GM23338 (cell line): ENCODE results near the gene LRMDA. TPM values are rescaled to one million over a fixed set of nuclear protein-coding genes. Genes with fewer than 3 reads are reported as not detected.

Experiments used
- ATAC-seq: fragments of 200-7000 bp; cut with Tn5 transposase; 3 replicates; pipeline ENCODE4 v1.9.1; 2020
- DNase-seq: peaks from one replicate; pipeline ENCODE4 v3.0.0-alpha.2; 2015; ENCODE audit warnings: low spot score
- H2AFZ ChIP-seq: fragments of 200-600 bp; sonication (generic); 2 replicates; pipeline ENCODE4 v1.8.0; 2016; ENCODE audit warnings: antibody characterized with exemption, mild to moderate bottlenecking, moderate library complexity
- H3F3A ChIP-seq: fragments of 200-600 bp; sonication (generic); replicated peaks from 2 replicates; pipeline ENCODE4 v1.8.0; 2017; ENCODE audit warnings: antibody characterized with exemption, mixed run types, low read depth
- H3K27ac ChIP-seq: fragments of 200-600 bp; sonication (generic); 2 replicates; pipeline ENCODE4 v1.6.1; 2016; ENCODE audit warnings: low read depth
- H3K27me3 ChIP-seq: fragments of 200-600 bp; sonication (generic); 2 replicates; pipeline ENCODE4 v1.8.0; 2016; ENCODE audit warnings: mild to moderate bottlenecking, mixed run types, moderate library complexity; ENCODE audit not compliant: insufficient read depth
- H3K36me3 ChIP-seq: fragments of 200-600 bp; sonication (generic); 2 replicates; pipeline ENCODE4 v1.8.0; 2016; ENCODE audit warnings: mild to moderate bottlenecking; ENCODE audit not compliant: insufficient read depth
- H3K4me1 ChIP-seq: fragments of 200-600 bp; sonication (generic); 2 replicates; pipeline ENCODE4 v1.8.0; 2016; ENCODE audit warnings: mild to moderate bottlenecking, moderate library complexity; ENCODE audit not compliant: insufficient read depth
- H3K4me2 ChIP-seq: fragments of 200-600 bp; sonication (generic); 2 replicates; pipeline ENCODE4 v1.7.1; 2017; ENCODE audit warnings: mixed run types
- H3K4me3 ChIP-seq: fragments of 200-600 bp; sonication (generic); 2 replicates; pipeline ENCODE4 v1.6.1; 2016; ENCODE audit warnings: mixed run types
- H3K79me2 ChIP-seq: fragments of 200-600 bp; sonication (generic); replicated peaks from 2 replicates; pipeline ENCODE4 v1.8.0; 2017; ENCODE audit warnings: mild to moderate bottlenecking; ENCODE audit not compliant: insufficient read depth
- H3K9me2 ChIP-seq: fragments of 200-600 bp; sonication (generic); 2 replicates; pipeline ENCODE4 v1.8.0; 2017; ENCODE audit not compliant: insufficient read depth
- H4K20me1 ChIP-seq: fragments of 200-600 bp; sonication (generic); replicated peaks from 2 replicates; pipeline ENCODE4 v1.8.0; 2017; ENCODE audit warnings: mild to moderate bottlenecking; ENCODE audit not compliant: insufficient read depth
- H3K27ac Mint-ChIP-seq: 2 replicates; pipeline ENCODE4 v1.8.0; 2020; ENCODE audit warnings: inconsistent platforms, mild to moderate bottlenecking, moderate library complexity, mixed read lengths
- H3K27me3 Mint-ChIP-seq: 3 replicates; pipeline ENCODE4 v1.8.0; 2022; ENCODE audit warnings: low read depth, mild to moderate bottlenecking, moderate library complexity, mixed read lengths, inconsistent platforms; ENCODE audit not compliant: insufficient read depth, poor library complexity
- H3K36me3 Mint-ChIP-seq: 3 replicates; pipeline ENCODE4 v1.8.0; 2021; ENCODE audit warnings: low read depth, mild to moderate bottlenecking, inconsistent platforms, moderate library complexity, mixed read lengths
- H3K4me1 Mint-ChIP-seq: 3 replicates; pipeline ENCODE4 v1.8.0; 2020; ENCODE audit warnings: mild to moderate bottlenecking, inconsistent platforms, mixed read lengths
- H3K4me3 Mint-ChIP-seq: 3 replicates; pipeline ENCODE4 v1.8.0; 2021; ENCODE audit warnings: moderate library complexity, mild to moderate bottlenecking, inconsistent platforms, mixed read lengths
- H3K9me3 Mint-ChIP-seq: 3 replicates; pipeline ENCODE4 v1.8.0; 2020; ENCODE audit warnings: moderate library complexity, mild to moderate bottlenecking, inconsistent platforms, mixed read lengths
- CREB1 ChIP-seq: fragments of 250-450 bp; sonication (Bioruptor Pico); IDR thresholded peaks from 2 replicates; pipeline ENCODE4 v1.5.0; 2020; ENCODE audit warnings: low read depth, mild to moderate bottlenecking, moderate library complexity
- EZH2 ChIP-seq: fragments of 200-600 bp; sonication (generic); IDR thresholded peaks from one replicate; pipeline ENCODE4 v1.8.0; 2017; ENCODE audit warnings: antibody characterized with exemption, mild to moderate bottlenecking, low read depth; ENCODE audit not compliant: unreplicated experiment
- EZH2phosphoT487 ChIP-seq: fragments of 200-600 bp; sonication (generic); IDR thresholded peaks from one replicate; pipeline ENCODE4 v1.8.1; 2018; ENCODE audit warnings: antibody characterized with exemption; ENCODE audit not compliant: unreplicated experiment
- JUNB ChIP-seq: IDR thresholded peaks from one replicate; pipeline ENCODE4 v1.6.1; 2016; ENCODE audit warnings: antibody characterized with exemption; ENCODE audit not compliant: unreplicated experiment
- POLR2AphosphoS5 ChIP-seq: IDR thresholded peaks from 2 replicates; pipeline ENCODE4 v1.6.1; 2016; ENCODE audit warnings: antibody characterized with exemption, low read depth
- STAT1 ChIP-seq: IDR thresholded peaks from one replicate; pipeline ENCODE4 v1.6.1; 2016; ENCODE audit warnings: antibody characterized with exemption; ENCODE audit not compliant: unreplicated experiment
- ZNF331 ChIP-seq: fragments of 250-450 bp; sonication (Bioruptor Pico); IDR thresholded peaks from 2 replicates; pipeline ENCODE4 v1.5.0; 2020; ENCODE audit warnings: low read depth, mild to moderate bottlenecking, moderate library complexity
- polyA plus RNA-seq: library from polyadenylated mRNA; unstranded; fragments of >200 nt; fragmentation: Nextera tagmentation; extraction: Ambion mirVana; gene quantifications from 2 replicates; pipeline ENCODE4 v1.2.1, GENCODE V29; 2016
- total RNA-seq: library from RNA; depleted of rRNA; stranded (reverse); fragments of >200 nt; shearing (Covaris generic); gene quantifications from 2 replicates; pipeline ENCODE4 v1.2.3, GENCODE V29; 2014
- TF ChIP-seq, protein P1 (sequence below): IDR thresholded peaks from 2 replicates; pipeline ENCODE4 v1.6.1; 2016; ENCODE audit warnings: antibody characterized with exemption
- TF ChIP-seq, protein P2 (sequence below): fragments of 250-450 bp; sonication (Bioruptor Pico); IDR thresholded peaks from 2 replicates; pipeline ENCODE4 v1.5.0; 2020; ENCODE audit warnings: mild to moderate bottlenecking, moderate library complexity

Gene LRMDA
- total and polyA plus RNA-seq, 2 experiments from 2014 or later: 0.90 to 1.8 TPM

DNA sequence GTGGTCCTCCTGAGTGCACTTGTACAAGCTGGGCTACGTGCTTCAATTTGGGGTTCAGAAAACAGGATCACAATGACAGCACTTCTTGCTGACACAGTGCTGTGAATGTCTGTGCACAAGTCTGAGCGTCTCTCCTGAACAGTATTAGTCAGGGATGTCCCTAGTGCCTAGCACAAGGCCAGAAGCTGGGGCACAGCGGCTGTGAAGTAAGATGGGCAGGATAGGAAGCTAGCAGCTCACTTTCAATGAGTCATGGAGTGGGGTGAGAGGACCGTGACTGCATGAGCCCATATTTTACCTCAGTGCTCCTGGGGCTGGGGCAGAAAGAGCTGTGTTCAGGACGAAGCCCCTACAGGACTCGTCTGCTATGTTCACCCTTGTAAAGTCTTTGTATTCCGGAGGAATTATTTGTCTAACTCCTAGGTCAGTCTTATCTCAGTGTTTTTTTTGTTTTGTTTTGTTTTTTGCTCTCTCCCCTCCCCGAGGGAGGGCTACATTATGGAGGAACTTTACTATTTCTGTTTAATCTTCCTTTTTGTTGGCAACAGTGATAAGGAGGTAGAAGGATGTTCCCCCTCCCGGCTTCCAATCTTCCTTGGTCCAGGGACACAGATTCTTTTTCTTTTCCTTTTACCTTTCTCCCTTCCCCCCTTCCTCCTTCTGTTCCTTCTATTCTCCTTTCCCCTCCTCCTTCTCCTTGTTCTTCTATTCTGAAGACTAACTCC is 2.8 kb upstream of the LRMDA start (continued):
- TF ChIP-seq JUNB: no peak
- TF ChIP-seq, protein P1, sequence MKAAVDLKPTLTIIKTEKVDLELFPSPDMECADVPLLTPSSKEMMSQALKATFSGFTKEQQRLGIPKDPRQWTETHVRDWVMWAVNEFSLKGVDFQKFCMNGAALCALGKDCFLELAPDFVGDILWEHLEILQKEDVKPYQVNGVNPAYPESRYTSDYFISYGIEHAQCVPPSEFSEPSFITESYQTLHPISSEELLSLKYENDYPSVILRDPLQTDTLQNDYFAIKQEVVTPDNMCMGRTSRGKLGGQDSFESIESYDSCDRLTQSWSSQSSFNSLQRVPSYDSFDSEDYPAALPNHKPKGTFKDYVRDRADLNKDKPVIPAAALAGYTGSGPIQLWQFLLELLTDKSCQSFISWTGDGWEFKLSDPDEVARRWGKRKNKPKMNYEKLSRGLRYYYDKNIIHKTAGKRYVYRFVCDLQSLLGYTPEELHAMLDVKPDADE: no peak
- TF ChIP-seq, protein P2, sequence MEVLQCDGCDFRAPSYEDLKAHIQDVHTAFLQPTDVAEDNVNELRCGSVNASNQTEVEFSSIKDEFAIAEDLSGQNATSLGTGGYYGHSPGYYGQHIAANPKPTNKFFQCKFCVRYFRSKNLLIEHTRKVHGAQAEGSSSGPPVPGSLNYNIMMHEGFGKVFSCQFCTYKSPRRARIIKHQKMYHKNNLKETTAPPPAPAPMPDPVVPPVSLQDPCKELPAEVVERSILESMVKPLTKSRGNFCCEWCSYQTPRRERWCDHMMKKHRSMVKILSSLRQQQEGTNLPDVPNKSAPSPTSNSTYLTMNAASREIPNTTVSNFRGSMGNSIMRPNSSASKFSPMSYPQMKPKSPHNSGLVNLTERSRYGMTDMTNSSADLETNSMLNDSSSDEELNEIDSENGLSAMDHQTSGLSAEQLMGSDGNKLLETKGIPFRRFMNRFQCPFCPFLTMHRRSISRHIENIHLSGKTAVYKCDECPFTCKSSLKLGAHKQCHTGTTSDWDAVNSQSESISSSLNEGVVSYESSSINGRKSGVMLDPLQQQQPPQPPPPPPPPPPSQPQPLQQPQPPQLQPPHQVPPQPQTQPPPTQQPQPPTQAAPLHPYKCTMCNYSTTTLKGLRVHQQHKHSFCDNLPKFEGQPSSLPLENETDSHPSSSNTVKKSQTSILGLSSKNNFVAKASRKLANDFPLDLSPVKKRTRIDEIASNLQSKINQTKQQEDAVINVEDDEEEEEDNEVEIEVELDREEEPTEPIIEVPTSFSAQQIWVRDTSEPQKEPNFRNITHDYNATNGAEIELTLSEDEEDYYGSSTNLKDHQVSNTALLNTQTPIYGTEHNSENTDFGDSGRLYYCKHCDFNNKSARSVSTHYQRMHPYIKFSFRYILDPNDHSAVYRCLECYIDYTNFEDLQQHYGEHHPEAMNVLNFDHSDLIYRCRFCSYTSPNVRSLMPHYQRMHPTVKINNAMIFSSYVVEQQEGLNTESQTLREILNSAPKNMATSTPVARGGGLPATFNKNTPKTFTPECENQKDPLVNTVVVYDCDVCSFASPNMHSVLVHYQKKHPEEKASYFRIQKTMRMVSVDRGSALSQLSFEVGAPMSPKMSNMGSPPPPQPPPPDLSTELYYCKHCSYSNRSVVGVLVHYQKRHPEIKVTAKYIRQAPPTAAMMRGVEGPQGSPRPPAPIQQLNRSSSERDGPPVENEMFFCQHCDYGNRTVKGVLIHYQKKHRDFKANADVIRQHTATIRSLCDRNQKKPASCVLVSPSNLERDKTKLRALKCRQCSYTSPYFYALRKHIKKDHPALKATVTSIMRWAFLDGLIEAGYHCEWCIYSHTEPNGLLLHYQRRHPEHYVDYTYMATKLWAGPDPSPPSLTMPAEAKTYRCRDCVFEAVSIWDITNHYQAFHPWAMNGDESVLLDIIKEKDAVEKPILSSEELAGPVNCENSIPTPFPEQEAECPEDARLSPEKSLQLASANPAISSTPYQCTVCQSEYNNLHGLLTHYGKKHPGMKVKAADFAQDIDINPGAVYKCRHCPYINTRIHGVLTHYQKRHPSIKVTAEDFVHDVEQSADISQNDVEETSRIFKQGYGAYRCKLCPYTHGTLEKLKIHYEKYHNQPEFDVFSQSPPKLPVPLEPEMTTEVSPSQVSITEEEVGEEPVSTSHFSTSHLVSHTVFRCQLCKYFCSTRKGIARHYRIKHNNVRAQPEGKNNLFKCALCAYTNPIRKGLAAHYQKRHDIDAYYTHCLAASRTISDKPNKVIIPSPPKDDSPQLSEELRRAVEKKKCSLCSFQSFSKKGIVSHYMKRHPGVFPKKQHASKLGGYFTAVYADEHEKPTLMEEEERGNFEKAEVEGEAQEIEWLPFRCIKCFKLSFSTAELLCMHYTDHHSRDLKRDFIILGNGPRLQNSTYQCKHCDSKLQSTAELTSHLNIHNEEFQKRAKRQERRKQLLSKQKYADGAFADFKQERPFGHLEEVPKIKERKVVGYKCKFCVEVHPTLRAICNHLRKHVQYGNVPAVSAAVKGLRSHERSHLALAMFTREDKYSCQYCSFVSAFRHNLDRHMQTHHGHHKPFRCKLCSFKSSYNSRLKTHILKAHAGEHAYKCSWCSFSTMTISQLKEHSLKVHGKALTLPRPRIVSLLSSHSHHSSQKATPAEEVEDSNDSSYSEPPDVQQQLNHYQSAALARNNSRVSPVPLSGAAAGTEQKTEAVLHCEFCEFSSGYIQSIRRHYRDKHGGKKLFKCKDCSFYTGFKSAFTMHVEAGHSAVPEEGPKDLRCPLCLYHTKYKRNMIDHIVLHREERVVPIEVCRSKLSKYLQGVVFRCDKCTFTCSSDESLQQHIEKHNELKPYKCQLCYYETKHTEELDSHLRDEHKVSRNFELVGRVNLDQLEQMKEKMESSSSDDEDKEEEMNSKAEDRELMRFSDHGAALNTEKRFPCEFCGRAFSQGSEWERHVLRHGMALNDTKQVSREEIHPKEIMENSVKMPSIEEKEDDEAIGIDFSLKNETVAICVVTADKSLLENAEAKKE: no peak
- TF ChIP-seq CREB1 (CRISPR knock-in tag): no peak
- TF ChIP-seq EZH2: no peak
- no peak for TF ChIP-seq ZNF331

DNA sequence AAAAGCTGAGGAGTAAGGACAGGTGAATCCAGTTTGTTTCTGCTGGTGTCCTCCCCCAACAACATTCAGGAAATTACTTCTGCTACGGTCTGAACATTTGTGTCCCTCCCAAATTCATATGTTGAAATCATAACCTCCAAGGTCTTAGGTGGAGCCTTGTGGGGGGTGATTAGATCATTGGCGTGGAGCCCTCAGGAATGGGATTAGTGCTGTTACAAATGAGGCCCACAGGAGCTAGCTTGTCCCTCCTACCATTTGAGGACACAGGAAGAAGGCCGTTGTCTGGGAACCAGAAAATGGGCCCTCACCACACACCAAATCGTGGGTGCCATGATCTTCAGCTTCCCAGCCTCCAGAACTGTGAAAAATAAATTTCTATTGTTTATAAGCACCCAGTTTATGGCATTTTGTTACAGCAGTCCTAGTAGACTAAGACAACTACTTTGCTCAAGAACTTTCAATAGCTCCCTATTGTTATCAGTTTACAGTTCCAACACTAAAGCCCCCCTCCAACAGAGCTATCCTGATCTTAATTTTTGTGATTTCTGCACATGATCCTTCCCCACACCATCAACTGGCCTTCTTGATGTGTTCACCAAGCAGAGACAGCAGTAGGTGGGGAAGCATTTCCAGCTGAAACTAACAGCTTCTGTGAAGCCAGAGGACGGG is 2.1 kb upstream of the LRMDA start:
- peaks cover 38% of the 10 kb centered on the region for H3K4me1 Mint-ChIP-seq
- Histone ChIP-seq H3K27me3 (peaks cover 100% of the 10 kb centered on the region), H3K4me3 (no peak overlapping the region), H2AFZ (no peak overlapping the region), H4K20me1 (peaks cover 29% of the 10 kb centered on the region), H3K27ac (no peak overlapping the region), H3K79me2 (no peaks in the 10 kb centered on the region), H3K36me3 (no peaks in the 10 kb centered on the region), H3F3A (peaks cover 6% of the 10 kb centered on the region; the same call in 1 of the 2 replicates), H3K4me2 (peak overlapping the region; percentile 78), H3K4me1 (peaks cover 43% of the 10 kb centered on the region), H3K9me2 (no peaks in the 10 kb centered on the region)
- DNase-seq (no peak), ATAC-seq (no peak)
- no peaks in the 10 kb centered on the region; the same call in 2 of the 3 replicates for H3K9me3 Mint-ChIP-seq
- H3K27me3 Mint-ChIP-seq: peaks cover 59% of the 10 kb centered on the region
- no peak overlapping the region for H3K4me3 Mint-ChIP-seq
- H3K36me3 Mint-ChIP-seq: no peaks in the 10 kb centered on the region; the same call in 2 of the 3 replicates
- no peak overlapping the region for H3K27ac Mint-ChIP-seq
- no peak for TF ChIP-seq EZH2
- TF ChIP-seq STAT1: no peak
- TF ChIP-seq ZNF331: no peak
- no peak for TF ChIP-seq POLR2AphosphoS5
- no peak for TF ChIP-seq EZH2phosphoT487
- no peak for TF ChIP-seq CREB1 (CRISPR knock-in tag)
